Activated naive CD8-positive, alpha-beta T cell treated with anti-CD3 and anti-CD28 coated beads, Interleukin-2, amount 50 U/mL, for 16 hours (primary cell): Measurements from ENCODE around the gene CCDC106.
A peak's percentile ranks its signal among the peaks of the same experiment; 100 is the strongest.

Source experiments
- DNase-seq: peaks from one replicate; pipeline ENCODE4 v3.0.0-alpha.2; 2020; ENCODE audit warnings: low read depth, low spot score

The CCDC106 gene

GRCh38 chr19:55668603-55669348 lies 20.8 kb downstream of the CCDC106 start:
- DNase-seq = no peak

- no peak for DNase-seq
Observed at GRCh38 chr19:55669418-55670279, 21.6 kb downstream of the CCDC106 start.

GRCh38 chr19:55670280-55671053 lies 22.5 kb downstream of the CCDC106 start:
- DNase-seq = no peak

GRCh38 chr19:55671054-55671378 lies 23.0 kb downstream of the CCDC106 start:
- no peak for DNase-seq

- DNase-seq = no peak
Observed at GRCh38 chr19:55672418-55672817, 24.4 kb downstream of the CCDC106 start.

GRCh38 chr19:55673465-55673864 lies 25.5 kb downstream of the CCDC106 start:
- DNase-seq = no peak

GRCh38 chr19:55673889-55674288 lies 25.9 kb downstream of the CCDC106 start:
- no peak for DNase-seq

GRCh38 chr19:55674459-55674840 lies 26.4 kb downstream of the CCDC106 start:
- no peak for DNase-seq

- DNase-seq = peak; percentile 96
Observed at GRCh38 chr19:55674841-55675660, 27.0 kb downstream of the CCDC106 start, which contains the start of gene EPN1. Gene EPN1 (plus strand): TSS chr19:55675226. CDS start chr19:55678628, 3,402 bp downstream.

GRCh38 chr19:55675661-55676354 lies 27.8 kb downstream of the CCDC106 start:
- DNase-seq = no peak

GRCh38 chr19:55676383-55676782 lies 28.4 kb downstream of the CCDC106 start:
- no peak for DNase-seq

- DNase-seq = no peak
Observed at GRCh38 chr19:55676889-55677505, 29.0 kb downstream of the CCDC106 start.

- no peak for DNase-seq
Observed at GRCh38 chr19:55677572-55678028, 29.6 kb downstream of the CCDC106 start.

GRCh38 chr19:55678121-55678671 lies 30.2 kb downstream of the CCDC106 start:
- DNase-seq = no peak

- DNase-seq = no peak
Observed at GRCh38 chr19:55679343-55680257, 31.6 kb downstream of the CCDC106 start.

- no peak for DNase-seq
Observed at GRCh38 chr19:55680339-55681130, 32.5 kb downstream of the CCDC106 start.

- DNase-seq = no peak
Observed at GRCh38 chr19:55681131-55682092, 33.4 kb downstream of the CCDC106 start.
